Ishikawa (cell line): ENCODE measurements around the gene ZNF14.

ENCODE experiments used
- CEBPB ChIP-seq: IDR thresholded peaks from 2 replicates; pipeline ENCODE4 v1.6.1; 2012
- EP300 ChIP-seq: IDR thresholded peaks from 2 replicates; pipeline ENCODE4 v1.6.1; 2012; ENCODE audit warnings: borderline replicate concordance
- MAX ChIP-seq: IDR thresholded peaks from 2 replicates; pipeline ENCODE4 v1.6.1; 2012
- RAD21 ChIP-seq: IDR thresholded peaks from 2 replicates; pipeline ENCODE4 v1.6.1; 2012; ENCODE audit warnings: low read depth
- REST ChIP-seq: IDR thresholded peaks from 2 replicates; pipeline ENCODE4 v1.6.1; 2012; ENCODE audit warnings: low read depth, mild to moderate bottlenecking
- YY1 ChIP-seq: IDR thresholded peaks from 2 replicates; pipeline ENCODE4 v1.6.1; 2012; ENCODE audit warnings: low read depth
- ZBTB7A ChIP-seq: IDR thresholded peaks from 2 replicates; pipeline ENCODE4 v1.6.1; 2012; ENCODE audit warnings: low read depth

- TF ChIP-seq YY1: no peak
- no peak for TF ChIP-seq RAD21
- TF ChIP-seq ZBTB7A: no peak
- no peak for TF ChIP-seq EP300
- TF ChIP-seq REST: no peak
- TF ChIP-seq MAX: no peak
- no peak for TF ChIP-seq CEBPB
These were observed 41.6 kb upstream of the ZNF14 start for GRCh38 chr19:19774354-19775033.
